ENCODE measurements around the gene ANKEF1.
"Not testable (repeated sequence)": the region's sequence is repeated elsewhere in the genome, so short reads cannot be mapped to it uniquely, and the experiment has no call there.

Gene ANKEF1

DNA sequence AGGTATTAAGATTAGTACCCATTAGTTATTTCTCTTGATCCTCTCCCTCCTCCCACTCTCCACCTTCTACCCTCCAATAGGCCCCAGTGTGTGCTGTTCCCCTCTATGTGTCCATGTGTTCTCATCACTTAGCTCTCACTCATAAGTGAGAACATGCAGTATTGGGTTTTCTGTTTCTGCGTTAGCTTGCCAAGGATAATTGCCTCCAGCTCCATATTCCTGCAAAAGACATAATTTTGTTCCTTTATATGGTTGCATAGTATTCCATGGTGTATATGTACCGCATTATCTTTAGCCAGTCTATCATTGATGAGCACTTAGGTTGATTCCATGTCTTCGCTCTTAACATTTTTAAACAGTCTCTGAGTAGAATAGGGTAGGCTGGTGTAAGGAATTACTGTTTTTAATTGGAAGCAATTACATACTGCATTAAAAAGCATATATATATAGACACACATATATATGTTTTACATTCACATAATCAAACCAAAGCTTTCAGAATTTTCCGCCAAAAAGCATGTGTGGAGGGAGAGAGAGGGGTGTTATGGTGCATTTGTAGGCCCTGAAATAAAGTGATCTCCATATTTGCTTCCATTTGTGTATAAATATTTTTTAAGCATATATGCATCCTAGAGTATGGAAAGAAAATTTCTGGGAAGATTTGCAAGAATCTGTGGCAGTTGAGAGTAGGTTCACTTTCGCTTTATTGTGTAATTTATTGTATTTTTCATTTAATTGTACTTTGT, 709 bp upstream of the ANKEF1 start:
- Histone ChIP-seq H2AFZ (ENCODE audit: low read length) (no peak overlapping the region), H3K79me2 (ENCODE audit: insufficient read depth, low read length) (no peaks in the 10 kb centered on the region), H3K4me1 (ENCODE audit: insufficient read depth, low read length, poor library complexity, severe bottlenecking) (peaks cover 3% of the 10 kb centered on the region), H3K36me3 (ENCODE audit: insufficient read depth, low read length) (no peaks in the 10 kb centered on the region), H3K9me3 (ENCODE audit: insufficient read depth, low read depth, low read length) (no peaks in the 10 kb centered on the region), H3K27me3 (ENCODE audit: insufficient read depth, low read length, poor library complexity, severe bottlenecking) (no peaks in the 10 kb centered on the region), H3K9me2 (replicated peaks; ENCODE audit: low read depth, low read length) (no peaks in the 10 kb centered on the region), H3K4me2 (ENCODE audit: low read depth, low read length, poor library complexity, severe bottlenecking) (no peak overlapping the region), H3K4me3 (ENCODE audit: low read length, poor library complexity, severe bottlenecking) (no peak overlapping the region), H3F3A (ENCODE audit: low read depth) (no peaks in the 10 kb centered on the region), H3K9ac (ENCODE audit: low read depth, low read length, poor library complexity, severe bottlenecking) (no peak overlapping the region), H4K20me1 (ENCODE audit: insufficient read depth, low read length, poor library complexity, severe bottlenecking) (no peaks in the 10 kb centered on the region)
- TF ChIP-seq EZH2phosphoT487 (IDR thresholded peaks at IDR 0.05; ENCODE audit: borderline replicate concordance) = no peak
- TF ChIP-seq, protein P1, sequence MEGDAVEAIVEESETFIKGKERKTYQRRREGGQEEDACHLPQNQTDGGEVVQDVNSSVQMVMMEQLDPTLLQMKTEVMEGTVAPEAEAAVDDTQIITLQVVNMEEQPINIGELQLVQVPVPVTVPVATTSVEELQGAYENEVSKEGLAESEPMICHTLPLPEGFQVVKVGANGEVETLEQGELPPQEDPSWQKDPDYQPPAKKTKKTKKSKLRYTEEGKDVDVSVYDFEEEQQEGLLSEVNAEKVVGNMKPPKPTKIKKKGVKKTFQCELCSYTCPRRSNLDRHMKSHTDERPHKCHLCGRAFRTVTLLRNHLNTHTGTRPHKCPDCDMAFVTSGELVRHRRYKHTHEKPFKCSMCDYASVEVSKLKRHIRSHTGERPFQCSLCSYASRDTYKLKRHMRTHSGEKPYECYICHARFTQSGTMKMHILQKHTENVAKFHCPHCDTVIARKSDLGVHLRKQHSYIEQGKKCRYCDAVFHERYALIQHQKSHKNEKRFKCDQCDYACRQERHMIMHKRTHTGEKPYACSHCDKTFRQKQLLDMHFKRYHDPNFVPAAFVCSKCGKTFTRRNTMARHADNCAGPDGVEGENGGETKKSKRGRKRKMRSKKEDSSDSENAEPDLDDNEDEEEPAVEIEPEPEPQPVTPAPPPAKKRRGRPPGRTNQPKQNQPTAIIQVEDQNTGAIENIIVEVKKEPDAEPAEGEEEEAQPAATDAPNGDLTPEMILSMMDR (conservative IDR thresholded peaks at IDR 0.05; ENCODE audit: low read length) = no peak

- not testable (repeated sequence) for H4K20me1 ChIP-seq (ENCODE audit: insufficient read depth, low read length, poor library complexity, severe bottlenecking); H3K9me2 ChIP-seq (replicated peaks; ENCODE audit: low read depth, low read length); H3K4me3 ChIP-seq (ENCODE audit: low read length, poor library complexity, severe bottlenecking); H3K4me1 ChIP-seq (ENCODE audit: insufficient read depth, low read length, poor library complexity, severe bottlenecking); H3K4me2 ChIP-seq (ENCODE audit: low read depth, low read length, poor library complexity, severe bottlenecking); H3K27me3 ChIP-seq (ENCODE audit: insufficient read depth, low read length, poor library complexity, severe bottlenecking); H3K9me3 ChIP-seq (ENCODE audit: insufficient read depth, low read depth, low read length); H2AFZ ChIP-seq (ENCODE audit: low read length); H3K79me2 ChIP-seq (ENCODE audit: insufficient read depth, low read length); H3K9ac ChIP-seq (ENCODE audit: low read depth, low read length, poor library complexity, severe bottlenecking); H3F3A ChIP-seq (ENCODE audit: low read depth); H3K36me3 ChIP-seq (ENCODE audit: insufficient read depth, low read length)
Measured at GRCh38 chr20:10036321-10036720, 1.5 kb downstream of the ANKEF1 start.

- no peaks in the 10 kb centered on the region for H3K79me2 ChIP-seq (ENCODE audit: insufficient read depth, low read length)
- no peak overlapping the region for H3K4me2 ChIP-seq (ENCODE audit: low read depth, low read length, poor library complexity, severe bottlenecking)
- H3K4me3 ChIP-seq (ENCODE audit: low read length, poor library complexity, severe bottlenecking) = no peak overlapping the region
- H3K9me2 ChIP-seq (replicated peaks; ENCODE audit: low read depth, low read length) = no peaks in the 10 kb centered on the region
- H3F3A ChIP-seq (ENCODE audit: low read depth) = no peaks in the 10 kb centered on the region
- no peaks in the 10 kb centered on the region for H3K27me3 ChIP-seq (ENCODE audit: insufficient read depth, low read length, poor library complexity, severe bottlenecking)
- no peak overlapping the region for H2AFZ ChIP-seq (ENCODE audit: low read length)
- TF ChIP-seq, protein P1 (conservative IDR thresholded peaks at IDR 0.05; ENCODE audit: low read length) = no peak
- TF ChIP-seq EZH2phosphoT487 (IDR thresholded peaks at IDR 0.05; ENCODE audit: borderline replicate concordance) = no peak
- no peaks in the 10 kb centered on the region for H3K9me3 ChIP-seq (ENCODE audit: insufficient read depth, low read depth, low read length)
- no peaks in the 10 kb centered on the region for H3K36me3 ChIP-seq (ENCODE audit: insufficient read depth, low read length)
- no peaks in the 10 kb centered on the region for H3K4me1 ChIP-seq (ENCODE audit: insufficient read depth, low read length, poor library complexity, severe bottlenecking)
- H3K9ac ChIP-seq (ENCODE audit: low read depth, low read length, poor library complexity, severe bottlenecking) = no peak overlapping the region
- H4K20me1 ChIP-seq (ENCODE audit: insufficient read depth, low read length, poor library complexity, severe bottlenecking) = no peaks in the 10 kb centered on the region
Measured at GRCh38 chr20:10040070-10040975, 5.5 kb downstream of the ANKEF1 start.
